GM23248 (cell line): ENCODE results near the gene CLEC4C.

Source experiments
- EZH2 ChIP-seq: fragments of 200-600 bp; sonication (generic); IDR thresholded peaks from 2 replicates; pipeline ENCODE4 v1.6.1; 2018; ENCODE audit warnings: antibody characterized with exemption, mild to moderate bottlenecking; ENCODE audit not compliant: insufficient read depth, poor library complexity, severe bottlenecking
- EZH2phosphoT487 ChIP-seq: fragments of 200-600 bp; sonication (generic); IDR thresholded peaks from 2 replicates; pipeline ENCODE4 v1.6.1; 2018; ENCODE audit warnings: antibody characterized with exemption, moderate library complexity, mild to moderate bottlenecking, low read depth; ENCODE audit not compliant: insufficient read depth

DNA sequence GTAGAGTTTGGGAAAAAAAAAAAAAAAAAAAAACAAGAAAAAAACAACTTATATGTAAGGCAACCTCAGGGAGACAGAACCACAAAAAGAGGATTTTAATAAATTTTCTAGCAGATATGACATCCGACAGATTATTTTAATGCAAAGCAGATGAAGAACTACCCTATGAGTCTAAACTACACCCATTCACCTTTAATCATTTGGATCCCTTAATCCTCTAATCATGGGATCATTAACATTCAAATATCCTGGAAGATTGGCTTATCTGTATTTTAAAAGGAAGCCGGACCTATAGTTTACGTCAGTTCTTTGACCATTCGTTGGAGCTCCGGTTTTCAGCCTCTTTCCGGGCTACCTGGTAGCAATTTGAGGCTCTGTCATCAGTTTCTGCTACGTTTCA is 36.0 kb downstream of the CLEC4C start, which contains the start of gene DPPA3:
- TF ChIP-seq EZH2 (no peak), EZH2phosphoT487 (no peak)
